ENCODE data around the gene PLXNA2. TPM values are rescaled to one million over a fixed set of nuclear protein-coding genes. Genes with fewer than 3 reads are reported as not detected.

The PLXNA2 gene
- polyA plus RNA-seq, 4 donors, result 10.0 to 20.0 (median 15.1) TPM

- DNase-seq (ENCODE audit: low read depth in 4 of 4, low spot score in 2 of 4), result no peak
These were observed 118.1 kb downstream of the PLXNA2 start for GRCh38 chr1:208126108-208126507.

- no peak for DNase-seq (ENCODE audit: low read depth in 4 of 4, low spot score in 2 of 4)
These were observed 121.4 kb downstream of the PLXNA2 start for GRCh38 chr1:208122612-208123358.

- DNase-seq (ENCODE audit: low read depth in 4 of 4, low spot score in 2 of 4), result no peak
These were observed 122.3 kb downstream of the PLXNA2 start for GRCh38 chr1:208121813-208122364.

GRCh38 chr1:208120431-208120790, 123.8 kb downstream of the PLXNA2 start:
- no peak for DNase-seq (ENCODE audit: low read depth in 4 of 4, low spot score in 2 of 4)

DNA sequence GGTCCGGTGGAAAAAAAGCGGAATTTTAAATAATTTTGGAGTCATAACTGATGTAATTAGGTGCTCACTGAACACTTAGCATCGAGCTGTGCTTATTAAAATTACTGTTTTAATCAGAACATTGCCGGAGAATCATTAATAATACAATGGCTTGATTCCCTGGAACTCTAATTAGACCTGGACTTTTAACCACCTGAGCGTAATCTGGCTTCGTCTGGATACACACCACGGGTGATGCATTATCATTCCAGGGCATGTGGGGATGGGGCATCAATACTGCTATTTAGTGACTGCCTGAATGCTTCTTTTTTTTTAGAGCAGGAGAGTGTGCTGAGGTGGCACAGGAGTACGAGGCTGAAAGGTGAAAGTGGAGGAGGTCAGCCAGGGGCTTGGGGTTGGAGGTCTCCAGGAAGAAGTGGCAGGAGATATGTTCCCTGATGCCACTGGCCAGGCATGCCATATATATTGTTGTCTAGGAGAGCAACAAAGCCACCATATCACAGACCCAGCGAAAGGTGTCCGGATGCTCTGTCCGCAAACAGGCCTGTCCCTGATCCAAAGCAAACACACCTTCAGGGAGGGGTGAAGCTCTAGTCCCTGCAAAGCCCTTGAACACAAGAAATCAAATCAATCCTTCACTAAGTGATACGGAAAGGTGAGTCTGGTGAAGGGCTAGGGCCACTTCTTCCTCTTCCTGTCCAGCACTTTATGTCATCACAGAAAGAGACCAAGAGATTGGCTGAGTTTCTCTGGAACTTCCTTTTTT, 125.2 kb downstream of the PLXNA2 start:
- DNase-seq (ENCODE audit: low read depth in 4 of 4, low spot score in 2 of 4), result no peak

GRCh38 chr1:208118306-208118705, 125.9 kb downstream of the PLXNA2 start:
- DNase-seq (ENCODE audit: low read depth in 4 of 4, low spot score in 2 of 4), result no peak

GRCh38 chr1:208117826-208118225, 126.4 kb downstream of the PLXNA2 start:
- DNase-seq (ENCODE audit: low read depth in 4 of 4, low spot score in 2 of 4), result no peak

DNA sequence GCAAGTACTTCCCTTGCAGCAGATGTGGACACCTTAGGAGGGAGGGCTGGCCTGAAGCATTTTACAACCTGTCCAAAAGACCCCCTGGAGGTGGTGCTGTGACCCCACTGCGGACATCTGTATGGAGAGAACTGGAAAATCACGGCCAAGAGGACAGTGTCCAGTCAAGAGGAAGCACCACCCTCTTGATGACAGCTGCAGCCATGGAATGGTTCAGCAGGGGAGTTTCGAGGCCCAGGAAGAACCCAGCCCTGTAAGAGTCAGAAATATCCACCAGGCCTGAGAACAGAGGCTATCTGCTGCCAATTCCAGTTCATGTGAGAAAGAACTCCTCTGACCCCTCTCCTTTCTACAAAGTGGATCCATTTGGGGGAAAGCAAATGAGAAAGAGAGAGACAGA, 126.8 kb downstream of the PLXNA2 start:
- DNase-seq (ENCODE audit: low read depth in 4 of 4, low spot score in 2 of 4), result no peak

GRCh38 chr1:208115924-208116640, 128.1 kb downstream of the PLXNA2 start:
- DNase-seq (ENCODE audit: low read depth in 4 of 4, low spot score in 2 of 4), result no peak

GRCh38 chr1:208113011-208113410, 131.2 kb downstream of the PLXNA2 start:
- DNase-seq (ENCODE audit: low read depth in 4 of 4, low spot score in 2 of 4), result no peak

DNA sequence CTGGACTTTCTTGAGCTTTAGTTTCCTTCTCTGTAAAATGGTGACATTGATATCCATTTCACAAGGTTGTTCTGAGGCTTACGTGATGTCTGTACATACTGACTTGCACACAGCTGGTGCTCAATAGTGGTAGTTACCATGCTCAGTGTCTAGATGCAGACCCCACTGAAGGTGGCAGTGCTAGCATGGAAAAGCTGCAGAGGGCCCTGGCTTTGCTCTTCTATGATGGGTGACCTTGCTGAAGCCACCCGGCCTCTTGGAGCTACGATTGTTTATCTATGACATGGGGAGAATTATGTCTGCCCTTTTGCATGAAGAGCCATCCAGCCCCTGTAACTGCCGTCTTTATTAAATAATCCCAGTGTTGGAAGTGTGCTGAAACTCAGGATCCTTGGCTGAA, 131.8 kb downstream of the PLXNA2 start:
- no peak for DNase-seq (ENCODE audit: low read depth in 4 of 4, low spot score in 2 of 4)

GRCh38 chr1:208111646-208112190, 132.5 kb downstream of the PLXNA2 start:
- no peak for DNase-seq (ENCODE audit: low read depth in 4 of 4, low spot score in 2 of 4)

GRCh38 chr1:208110296-208110695, 133.9 kb downstream of the PLXNA2 start:
- no peak for DNase-seq (ENCODE audit: low read depth in 4 of 4, low spot score in 2 of 4)

DNA sequence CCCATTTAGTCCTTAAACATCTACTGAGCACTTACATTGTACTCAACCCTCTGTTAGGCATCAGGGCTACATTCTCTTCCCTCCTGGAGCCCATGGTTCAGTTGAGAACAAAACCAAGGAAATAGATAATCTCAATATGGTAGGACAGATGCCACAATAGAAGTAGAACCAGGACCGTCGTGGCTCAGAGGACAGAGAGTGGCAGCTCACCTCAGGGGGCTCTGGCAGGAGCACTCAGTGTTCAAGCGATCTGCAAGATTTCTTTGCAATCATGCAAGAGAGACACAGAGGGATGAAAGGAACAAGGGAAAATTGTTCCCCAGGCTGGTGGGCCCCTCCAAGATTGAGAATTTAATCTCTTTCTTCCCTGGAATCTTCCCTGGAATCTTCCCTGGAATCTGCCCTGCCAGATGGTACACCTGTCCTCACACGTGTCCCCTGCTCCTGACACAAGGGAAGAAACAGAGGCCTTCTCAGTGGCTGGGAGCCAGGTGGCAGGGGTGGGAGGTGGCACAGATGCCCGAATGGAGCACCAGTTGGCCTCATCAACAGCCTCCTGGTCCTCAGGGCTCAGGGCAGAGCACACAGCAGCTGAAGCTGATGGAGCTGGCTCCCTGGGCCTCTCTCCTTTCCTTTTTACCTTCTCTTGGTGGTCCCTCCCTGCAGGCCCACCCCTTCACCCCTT, 135.4 kb downstream of the PLXNA2 start:
- DNase-seq (ENCODE audit: low read depth in 4 of 4, low spot score in 2 of 4), result no peak

DNA sequence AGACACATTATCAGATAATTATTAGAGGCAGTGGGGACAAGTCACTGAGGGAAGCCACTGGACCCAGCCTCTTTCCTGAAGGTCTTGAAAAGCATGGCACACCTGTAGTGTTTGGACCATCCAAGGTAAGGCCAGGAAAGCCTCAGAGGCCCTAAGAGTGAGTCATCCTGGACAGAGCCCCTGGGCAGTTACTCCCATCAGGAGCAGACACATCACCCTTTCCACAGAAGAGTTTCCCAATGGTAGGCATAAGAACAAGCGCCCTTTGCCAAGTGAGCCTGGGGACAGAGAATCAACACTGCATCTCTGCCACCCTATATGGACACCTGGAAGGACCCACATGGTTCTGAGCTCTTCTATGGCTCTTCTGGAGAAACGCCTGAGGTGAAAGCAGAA, 136.0 kb downstream of the PLXNA2 start:
- no peak for DNase-seq (ENCODE audit: low read depth in 4 of 4, low spot score in 2 of 4)

DNA sequence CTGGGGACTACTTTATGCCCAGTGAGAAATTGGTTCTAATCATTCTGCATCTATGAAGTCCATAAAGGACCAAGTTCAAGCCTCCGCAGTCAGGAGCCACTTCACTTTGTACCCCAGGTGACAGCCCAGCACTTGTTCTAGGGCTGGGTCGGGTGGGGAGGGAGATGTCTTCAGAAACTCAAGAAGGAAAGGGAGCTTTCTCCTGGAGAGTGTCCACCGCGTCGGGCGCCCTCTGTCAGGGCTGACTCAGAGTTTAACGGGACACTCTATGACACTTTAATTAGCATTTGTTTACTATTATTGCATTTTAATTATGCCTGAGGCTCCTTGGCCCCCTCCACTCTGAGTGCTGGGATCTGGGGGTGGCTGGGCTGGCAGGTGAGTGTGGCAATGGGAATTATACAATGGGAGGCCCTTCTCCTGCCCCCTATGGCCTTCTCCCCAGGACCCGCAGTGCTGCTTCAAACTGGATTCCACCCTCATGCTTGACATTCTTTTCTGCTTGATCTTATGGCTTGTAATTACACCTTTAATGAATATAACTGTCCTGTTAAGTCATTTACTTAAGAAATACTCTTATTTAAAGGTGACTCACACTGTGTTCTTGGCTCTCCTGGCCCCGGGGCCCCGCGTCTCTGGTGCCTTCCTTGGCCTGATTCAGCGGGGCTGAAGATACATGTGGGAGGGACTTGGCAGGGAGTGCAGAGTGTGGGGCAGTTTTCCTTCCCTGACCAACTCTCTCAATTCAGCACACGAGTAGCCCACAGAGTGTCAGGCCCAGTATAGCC, 136.6 kb downstream of the PLXNA2 start:
- DNase-seq (ENCODE audit: low read depth in 4 of 4, low spot score in 2 of 4), result no peak

DNA sequence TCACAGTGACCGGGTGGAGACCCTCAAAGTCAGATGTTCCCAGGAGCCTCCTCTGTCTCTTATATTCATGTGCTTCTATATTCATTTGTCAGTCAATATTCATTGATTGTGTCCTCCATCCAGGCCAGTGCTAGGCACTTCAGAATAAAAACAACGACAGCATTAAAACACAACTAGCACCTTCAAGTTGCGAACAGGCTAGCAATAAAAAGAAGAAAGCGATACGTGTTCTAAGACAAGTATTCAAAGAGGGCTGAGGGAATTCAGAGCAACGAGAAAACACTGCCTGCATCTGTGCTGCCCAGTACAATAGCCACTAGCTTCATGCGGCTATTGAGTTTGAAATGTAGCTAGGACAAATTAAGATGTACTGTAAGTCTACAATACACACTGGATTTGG, 138.0 kb downstream of the PLXNA2 start:
- DNase-seq (ENCODE audit: low read depth in 4 of 4, low spot score in 2 of 4), result no peak

GRCh38 chr1:208105756-208106155, 138.4 kb downstream of the PLXNA2 start:
- DNase-seq (ENCODE audit: low read depth in 4 of 4, low spot score in 2 of 4), result no peak

Data from left renal cortex interstitium (tissue), 4 donors.